Activated CD8-positive, alpha-beta memory T cell treated with anti-CD3 and anti-CD28 coated beads for 48 hours (primary cell): ENCODE results near the gene NDUFA9.

Experiments
- DNase-seq, 3 experiments: peaks; one replicate each; pipeline ENCODE4 v3.0.0-alpha.2; 2020; ENCODE audit warnings: low read depth in 2 of 3, low spot score in 2 of 3

The NDUFA9 gene

DNA sequence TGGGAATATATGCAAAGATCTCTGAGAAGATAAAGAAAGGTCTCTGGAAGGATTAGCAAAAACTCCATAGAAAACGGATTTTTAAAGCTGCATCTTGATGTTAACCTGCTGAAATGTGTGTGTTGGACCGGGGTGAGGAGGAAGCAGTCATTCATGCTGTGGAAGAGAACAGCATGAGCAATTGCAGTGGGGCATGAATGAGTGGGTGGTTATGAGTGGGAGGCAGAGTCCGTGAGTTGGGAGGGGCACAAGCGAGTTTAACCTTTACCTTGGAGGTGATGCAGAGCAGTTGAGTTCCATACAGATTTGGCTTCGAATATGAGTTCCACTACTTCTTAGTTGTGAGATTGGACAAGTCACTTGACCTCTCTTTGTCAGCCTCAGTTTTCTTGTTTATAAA lies 41.8 kb downstream of the NDUFA9 start:
- no peak for DNase-seq
